ENCODE data around the gene SPOCD1.
"Not testable (repeated sequence)": the region's sequence is repeated elsewhere in the genome, so short reads cannot be mapped to it uniquely, and the experiment has no call there.

Gene SPOCD1

GRCh38 chr1:31830511-31830910 is 14.7 kb upstream of the SPOCD1 start:
- DNase-seq (ENCODE audit: low read depth, low spot score) = no peak
- no peak overlapping the region for H3K27ac ChIP-seq

DNA sequence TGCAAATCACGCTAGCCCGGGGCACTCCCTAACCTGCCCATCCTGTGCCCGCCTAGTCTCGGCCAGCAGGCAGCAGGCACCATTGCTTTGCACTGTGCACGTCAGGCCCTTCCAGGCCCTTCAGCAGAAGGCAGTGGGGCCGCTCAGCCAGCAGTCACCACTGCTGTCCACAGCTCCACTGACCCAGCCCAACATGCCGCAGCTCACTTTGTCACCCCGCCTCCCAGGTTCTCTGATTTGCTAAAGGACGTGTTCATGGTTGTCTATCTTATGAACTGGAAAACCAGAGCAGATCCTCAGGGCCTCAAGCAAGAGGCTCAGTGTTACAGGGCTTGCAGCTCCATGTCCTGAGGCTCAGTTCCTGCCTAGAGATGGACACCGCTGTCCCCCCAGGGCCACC is 14.2 kb upstream of the SPOCD1 start:
- no peak overlapping the region for H3K27ac ChIP-seq
- DNase-seq (ENCODE audit: low read depth, low spot score) = no peak

GRCh38 chr1:31828926-31829690 is 13.3 kb upstream of the SPOCD1 start:
- no peak overlapping the region for H3K27ac ChIP-seq
- no peak for DNase-seq (ENCODE audit: low read depth, low spot score)

- H3K27ac ChIP-seq = no peak overlapping the region
- no peak for DNase-seq (ENCODE audit: low read depth, low spot score)
Measured at GRCh38 chr1:31828341-31828740, 12.5 kb upstream of the SPOCD1 start.

- no peak overlapping the region for H3K27ac ChIP-seq
- no peak for DNase-seq (ENCODE audit: low read depth, low spot score)
Measured at GRCh38 chr1:31823780-31824179, 8.0 kb upstream of the SPOCD1 start.

GRCh38 chr1:31822766-31823165 is 6.9 kb upstream of the SPOCD1 start:
- DNase-seq (ENCODE audit: low read depth, low spot score) = no peak
- no peak overlapping the region for H3K27ac ChIP-seq

- not testable (repeated sequence) for DNase-seq (ENCODE audit: low read depth, low spot score); H3K27ac ChIP-seq
Measured at GRCh38 chr1:31820196-31820595, 4.4 kb upstream of the SPOCD1 start.

GRCh38 chr1:31818206-31818605 is 2.4 kb upstream of the SPOCD1 start:
- no peak for DNase-seq (ENCODE audit: low read depth, low spot score)

DNA sequence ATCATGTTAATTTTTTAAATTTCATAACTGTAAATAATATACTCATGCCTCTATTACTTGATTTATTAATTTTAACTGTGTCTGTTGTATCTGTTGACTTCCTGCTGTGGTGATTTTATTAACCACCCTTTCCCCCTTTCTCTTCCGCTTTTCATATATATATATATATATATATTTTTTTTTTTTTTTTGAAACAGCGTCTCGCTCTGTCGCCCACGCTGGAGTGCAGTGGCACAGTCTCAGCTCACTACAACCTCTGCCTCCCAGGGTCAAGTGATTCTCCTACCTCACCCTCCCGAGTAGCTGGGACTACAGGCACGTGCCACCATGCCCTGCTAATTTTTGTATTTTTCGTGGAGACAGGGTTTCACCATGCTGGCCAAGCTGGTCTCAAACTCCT is 1.1 kb upstream of the SPOCD1 start:
- not testable (repeated sequence) for DNase-seq (ENCODE audit: low read depth, low spot score); H3K27ac ChIP-seq

More at GRCh38 chr1:31818206-31818605, 2.4 kb upstream of the SPOCD1 start:
- no peak overlapping the region for H3K27ac ChIP-seq

DNA sequence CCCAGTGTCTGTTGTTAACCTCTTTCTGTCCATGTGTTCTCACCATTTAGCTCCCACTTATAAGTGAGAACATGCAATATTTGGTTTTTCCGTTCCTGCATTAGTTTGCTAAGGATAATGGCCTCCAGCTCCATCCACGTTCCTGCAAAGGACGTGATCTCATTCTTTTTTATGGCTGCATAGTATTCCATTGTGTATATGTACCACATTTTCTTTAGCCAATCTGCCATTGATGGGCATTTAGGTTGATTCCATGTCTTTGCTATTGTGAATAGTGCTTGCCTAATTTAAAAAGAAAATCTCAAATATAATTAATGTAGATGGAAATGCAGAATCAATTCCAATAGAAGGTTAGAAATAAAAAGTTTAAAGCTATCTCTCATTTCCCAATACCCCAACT is 679 bp upstream of the SPOCD1 start:
- DNase-seq (ENCODE audit: low read depth, low spot score); H3K27ac ChIP-seq: not testable (repeated sequence)

- no peak overlapping the region for H3K27ac ChIP-seq
- DNase-seq (ENCODE audit: low read depth, low spot score) = no peak
Measured at GRCh38 chr1:31815307-31815645, 546 bp downstream of the SPOCD1 start.

DNA sequence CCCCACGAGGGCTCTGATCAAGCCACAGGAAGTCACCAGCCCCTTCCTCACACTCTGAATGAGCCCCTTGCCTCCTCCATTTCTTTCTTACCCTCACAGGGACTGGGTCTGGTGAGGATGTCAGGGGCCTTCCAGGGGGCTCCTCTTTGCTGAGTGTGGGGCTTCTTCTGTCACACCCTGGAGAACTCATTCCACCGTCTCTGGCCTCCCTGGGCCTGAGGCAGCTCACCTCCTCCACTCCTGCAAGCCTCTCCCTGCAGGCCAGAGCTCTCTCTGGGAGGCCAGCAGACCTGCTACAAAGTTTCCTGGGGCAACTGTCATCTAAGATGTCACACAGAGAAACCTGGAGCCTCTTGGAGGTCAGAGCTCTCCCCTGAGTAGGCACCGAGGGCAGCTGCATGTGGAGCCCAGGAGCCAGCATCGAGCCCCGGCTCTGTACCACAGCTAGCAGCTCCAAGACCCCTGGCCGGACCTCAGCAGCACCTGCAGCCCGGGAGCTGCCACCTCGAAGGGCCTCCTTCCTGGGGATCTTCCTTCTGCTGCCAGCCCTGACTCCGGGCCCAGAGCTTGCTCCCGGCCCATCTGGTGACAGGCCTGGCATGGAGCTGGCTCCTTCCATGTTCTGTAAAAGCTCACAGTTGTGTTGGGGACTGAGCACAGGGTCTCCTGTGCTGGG is 1.1 kb downstream of the SPOCD1 start:
- DNase-seq (ENCODE audit: low read depth, low spot score) = no peak

GRCh38 chr1:31814041-31814511 is 1.7 kb downstream of the SPOCD1 start:
- DNase-seq (ENCODE audit: low read depth, low spot score) = no peak
- no peak overlapping the region for H3K27ac ChIP-seq

More for the DNA sequence above, 1.1 kb downstream of the SPOCD1 start:
- H3K27ac ChIP-seq = no peak overlapping the region

- DNase-seq (ENCODE audit: low read depth, low spot score) = no peak
- H3K27ac ChIP-seq = no peak overlapping the region
Measured at GRCh38 chr1:31812158-31812829, 3.5 kb downstream of the SPOCD1 start.

GRCh38 chr1:31811605-31812004 is 4.2 kb downstream of the SPOCD1 start:
- no peak for DNase-seq (ENCODE audit: low read depth, low spot score)

GRCh38 chr1:31809698-31810097 is 6.1 kb downstream of the SPOCD1 start:
- DNase-seq (ENCODE audit: low read depth, low spot score) = no peak
- H3K27ac ChIP-seq = no peak overlapping the region

More at GRCh38 chr1:31811605-31812004, 4.2 kb downstream of the SPOCD1 start:
- no peak overlapping the region for H3K27ac ChIP-seq

DNA sequence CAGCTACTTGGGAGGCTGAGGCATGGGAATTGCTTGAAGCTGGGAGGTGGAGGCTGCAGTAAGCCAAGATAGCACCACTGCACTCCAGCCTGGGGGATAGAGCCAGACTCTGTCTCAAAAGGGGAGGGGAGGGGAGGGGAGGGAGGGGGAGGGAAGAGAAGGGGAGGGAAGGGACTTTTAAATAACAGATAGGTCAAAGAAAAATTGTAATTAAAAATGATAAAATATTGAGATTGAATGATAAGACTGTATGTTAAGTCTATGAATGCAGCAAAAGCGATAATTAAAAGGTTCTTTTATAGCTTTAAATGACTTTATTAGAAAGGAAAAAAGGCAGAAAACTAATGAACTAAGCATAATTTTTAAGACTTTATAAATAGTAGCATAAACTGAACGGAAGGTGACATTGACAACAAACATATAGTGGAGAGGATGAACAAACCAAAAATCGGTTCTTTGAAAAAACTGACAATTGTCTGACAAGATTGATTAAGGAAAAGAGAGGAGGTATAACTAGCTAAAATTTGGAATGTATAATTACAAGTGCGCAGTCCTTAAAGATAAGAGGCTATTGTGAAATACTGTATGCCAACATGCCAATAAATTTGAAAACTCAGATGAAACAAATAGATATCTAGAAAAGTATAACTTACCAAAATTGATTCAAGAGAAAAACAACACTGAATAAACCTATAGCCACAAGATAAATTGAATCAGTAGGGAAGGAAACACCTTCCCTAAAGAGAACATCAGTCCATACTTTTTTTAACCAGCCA is 8.4 kb downstream of the SPOCD1 start:
- H3K27ac ChIP-seq = no peak overlapping the region
- DNase-seq (ENCODE audit: low read depth, low spot score) = no peak

- no peak for DNase-seq (ENCODE audit: low read depth, low spot score)
- H3K27ac ChIP-seq = no peak overlapping the region
Measured at GRCh38 chr1:31805318-31805717, 10.5 kb downstream of the SPOCD1 start.

DNA sequence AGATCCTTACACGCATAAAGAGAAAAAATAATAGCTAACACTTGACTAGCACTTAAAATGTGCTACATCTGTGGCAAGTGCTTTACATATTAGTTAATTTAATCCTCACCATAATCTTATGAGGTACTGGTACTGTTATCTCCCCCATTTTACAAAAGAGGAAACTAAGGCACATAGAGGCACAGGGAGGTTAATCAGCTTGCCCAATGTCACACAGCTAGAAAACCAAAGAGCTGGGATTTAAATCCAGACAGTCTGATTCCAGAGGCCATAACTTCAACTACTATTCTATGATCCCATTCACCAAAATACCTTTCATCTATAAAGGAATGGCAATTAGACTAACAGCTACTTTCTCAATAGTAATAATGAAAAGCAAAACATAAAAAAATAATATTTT is 11.7 kb downstream of the SPOCD1 start:
- DNase-seq (ENCODE audit: low read depth, low spot score) = no peak
- H3K27ac ChIP-seq = no peak overlapping the region

DNA sequence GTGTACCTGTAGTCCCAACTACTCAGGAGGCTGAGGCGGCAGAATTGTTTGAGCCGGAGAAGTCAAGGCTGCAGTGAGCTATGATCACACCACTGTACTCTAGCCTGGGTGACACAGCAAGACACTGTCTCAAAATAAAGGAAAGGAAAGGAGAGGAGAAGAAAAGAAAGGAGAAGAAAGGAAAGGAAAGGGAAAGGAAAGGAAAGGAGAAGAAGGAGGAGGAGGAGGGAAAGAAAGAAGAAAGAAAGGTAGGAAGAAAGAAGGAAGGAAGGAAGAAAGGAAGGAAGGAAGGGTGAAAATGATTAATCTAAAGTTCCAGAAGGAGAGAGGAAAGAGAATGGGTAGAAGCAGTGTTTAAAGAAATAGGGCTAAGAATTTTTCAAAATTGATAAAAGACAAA is 12.2 kb downstream of the SPOCD1 start:
- no peak overlapping the region for H3K27ac ChIP-seq
- DNase-seq (ENCODE audit: low read depth, low spot score) = no peak
